IMR-90 (cell line): ENCODE measurements around the gene AKAP6. TPM values are rescaled to one million over a fixed set of nuclear protein-coding genes. Genes with fewer than 3 reads are reported as not detected.

Experiments used
- ATAC-seq: fragments of 200-7000 bp; cut with Tn5 transposase; 2 replicates; pipeline ENCODE4 v1.9.1; 2020; ENCODE audit warnings: low read depth, mild to moderate bottlenecking, moderate library complexity
- BruUV-seq: library from RNA; stranded (reverse); fragments of 400-500 nt; replicated peaks from 2 replicates; lab custom pipeline; 2021; lab: Mats Ljungman, UMichigan
- CTCF ChIA-PET: fragments of 300-600 bp; formaldehyde crosslinking; extraction: SDS; loops from one replicate; lab custom pipeline; 2021; ENCODE audit warnings: antibody characterized with exemption; lab: Yijun Ruan, JAX
- POLR2A ChIA-PET: fragments of 300-600 bp; sonication (Branson Sonifier 250); formaldehyde crosslinking; loops from one replicate; lab custom pipeline; 2022; ENCODE audit warnings: antibody characterized with exemption; ENCODE audit not compliant: unreplicated experiment; lab: Charles Lee
- DNase-seq: peaks from one replicate; pipeline ENCODE4 v3.0.0; 2013
- H2AFZ ChIP-seq: replicated peaks from 2 replicates; pipeline ENCODE3; 2013; ENCODE audit warnings: low read length, mild to moderate bottlenecking; ENCODE audit not compliant: poor library complexity
- H2AK5ac ChIP-seq: 2 replicates; pipeline ENCODE4 v1.6.1; 2013; ENCODE audit warnings: low read depth, low read length, inconsistent platforms
- H2AK9ac ChIP-seq: replicated peaks from 2 replicates; pipeline ENCODE3; 2013; ENCODE audit warnings: mild to moderate bottlenecking, low read depth, low read length, moderate library complexity; ENCODE audit not compliant: poor library complexity
- H2BK120ac ChIP-seq: 2 replicates; pipeline ENCODE4 v1.6.1; 2013; ENCODE audit warnings: low read depth, low read length, inconsistent platforms
- H2BK15ac ChIP-seq: 3 replicates; pipeline ENCODE4 v1.6.1; 2013; ENCODE audit warnings: low read depth, low read length, inconsistent platforms
- H2BK20ac ChIP-seq: 2 replicates; pipeline ENCODE4 v1.6.1; 2013; ENCODE audit warnings: low read depth, mild to moderate bottlenecking, inconsistent platforms, low read length, moderate library complexity
- H2BK5ac ChIP-seq: 2 replicates; pipeline ENCODE4 v1.6.1; 2013; ENCODE audit warnings: mild to moderate bottlenecking, low read depth, low read length, inconsistent platforms; ENCODE audit not compliant: poor library complexity, severe bottlenecking
- H3K14ac ChIP-seq: replicated peaks from 2 replicates; pipeline ENCODE4 v1.6.1; 2013; ENCODE audit warnings: low read depth, low read length, inconsistent platforms
- H3K18ac ChIP-seq: 2 replicates; pipeline ENCODE4 v1.6.1; 2013; ENCODE audit warnings: low read depth, low read length, control low read depth
- H3K23ac ChIP-seq: 2 replicates; pipeline ENCODE4 v1.6.1; 2013; ENCODE audit warnings: low read depth, low read length, inconsistent platforms
- H3K27ac ChIP-seq: 2 replicates; pipeline ENCODE4 v1.5.1; 2013; ENCODE audit warnings: mild to moderate bottlenecking, control low read depth, low read length; ENCODE audit not compliant: insufficient read depth
- H3K27me3 ChIP-seq: 2 replicates; pipeline ENCODE4 v1.6.1; 2013; ENCODE audit warnings: low read length; ENCODE audit not compliant: control insufficient read depth, insufficient read depth
- H3K36me3 ChIP-seq: 2 replicates; pipeline ENCODE4 v1.6.1; 2013; ENCODE audit warnings: low read length, mixed read lengths; ENCODE audit not compliant: control insufficient read depth, insufficient read depth
- H3K4ac ChIP-seq: 2 replicates; pipeline ENCODE4 v1.6.1; 2013; ENCODE audit warnings: low read depth, low read length, inconsistent platforms
- H3K4me1 ChIP-seq: 2 replicates; pipeline ENCODE4 v1.6.1; 2013; ENCODE audit warnings: low read length, mixed read lengths; ENCODE audit not compliant: control insufficient read depth, insufficient read depth
- H3K4me2 ChIP-seq: 2 replicates; pipeline ENCODE4 v1.6.1; 2013; ENCODE audit warnings: low read depth, mild to moderate bottlenecking, control low read depth, low read length, moderate library complexity
- H3K4me3 ChIP-seq: 2 replicates; pipeline ENCODE4 v1.5.1; 2013; ENCODE audit warnings: low read depth, mild to moderate bottlenecking, control low read depth, low read length, moderate library complexity; ENCODE audit not compliant: insufficient read depth
- H3K56ac ChIP-seq: 2 replicates; pipeline ENCODE4 v1.6.1; 2013; ENCODE audit warnings: low read length, inconsistent platforms; ENCODE audit not compliant: insufficient read depth; ENCODE audit errors: extremely low read depth
- H3K79me1 ChIP-seq, 2 experiments: 2 replicates each; pipeline ENCODE4 v1.6.1; 2013; ENCODE audit warnings: low read length in 2 of 2, inconsistent platforms in 1 of 2, low read depth in 1 of 2
- H3K9ac ChIP-seq: 2 replicates; pipeline ENCODE4 v1.6.1; 2013; ENCODE audit warnings: low read depth, low read length, control low read depth
- H3K9me1 ChIP-seq: 2 replicates; pipeline ENCODE4 v1.6.1; 2013; ENCODE audit warnings: low read length, inconsistent platforms; ENCODE audit not compliant: insufficient read depth
- H3K9me3 ChIP-seq: 2 replicates; pipeline ENCODE4 v1.6.1; 2013; ENCODE audit warnings: low read length; ENCODE audit not compliant: control insufficient read depth, insufficient read depth
- H4K20me1 ChIP-seq: 2 replicates; pipeline ENCODE4 v1.6.1; 2013; ENCODE audit warnings: low read length, inconsistent platforms; ENCODE audit not compliant: insufficient read depth
- H4K5ac ChIP-seq: 2 replicates; pipeline ENCODE4 v1.6.1; 2013; ENCODE audit warnings: mild to moderate bottlenecking, low read depth, low read length, control low read depth
- H4K8ac ChIP-seq, 2 experiments: 2 replicates each; pipeline ENCODE4 v1.6.1; 2013; ENCODE audit warnings: low read depth in 2 of 2, low read length in 2 of 2, control low read depth in 1 of 2, inconsistent platforms in 1 of 2
- H4K91ac ChIP-seq: 2 replicates; pipeline ENCODE4 v1.6.1; 2013; ENCODE audit warnings: low read depth, low read length, inconsistent platforms; ENCODE audit not compliant: insufficient read depth
- MAFK ChIP-seq: IDR thresholded peaks from 2 replicates; pipeline ENCODE4 v1.6.1; 2012; ENCODE audit warnings: low read depth, low read length, improper control_type of control experiment
- MAZ ChIP-seq: IDR thresholded peaks from 2 replicates; pipeline ENCODE4 v1.6.1; 2012; ENCODE audit warnings: low read depth, mild to moderate bottlenecking, low read length, improper control_type of control experiment, moderate library complexity, borderline replicate concordance
- MXI1 ChIP-seq: IDR thresholded peaks from 2 replicates; pipeline ENCODE4 v1.6.1; 2012; ENCODE audit warnings: low read depth, mild to moderate bottlenecking, low read length, moderate library complexity, borderline replicate concordance
- NFE2L2 ChIP-seq: fragments of 150-350 bp; IDR thresholded peaks from 2 replicates; pipeline ENCODE4 v1.6.1; 2016; ENCODE audit warnings: low read depth, mild to moderate bottlenecking, low read length
- POLR2A ChIP-seq: IDR thresholded peaks from 2 replicates; pipeline ENCODE4 v1.6.1; 2012; ENCODE audit warnings: mild to moderate bottlenecking, low read depth, low read length
- RCOR1 ChIP-seq: IDR thresholded peaks from 2 replicates; pipeline ENCODE4 v1.6.1; 2012; ENCODE audit warnings: mild to moderate bottlenecking, low read length, improper control_type of control experiment; ENCODE audit not compliant: insufficient replicate concordance
- SMC3 ChIP-seq: fragments of 150-350 bp; IDR thresholded peaks from 2 replicates; pipeline ENCODE4 v1.6.1; 2016; ENCODE audit warnings: low read depth, mild to moderate bottlenecking, antibody characterized with exemption, low read length, moderate library complexity
- WGBS, 2 experiments: methylation state at CpG; one replicate each; pipeline versions ENCODE4 v1.1.5 to v1.1.7; 2013; ENCODE audit warnings: missing lambda C conversion rate in 2 of 2; ENCODE audit not compliant: insufficient read length in 1 of 2; ENCODE audit errors: extremely low coverage in 2 of 2; 5-methylcytosine and 5-hydroxymethylcytosine counted together
- dilution Hi-C: fragments of 300-500 bp; cut with HindIII; formaldehyde crosslinking; loops from one replicate; pipeline ENCODE4 v1.14.3; 2018; ENCODE audit warnings: low sequenced_read_pairs; ENCODE audit not compliant: unreplicated experiment
- in situ Hi-C: fragments of 300-500 bp; cut with MboI; formaldehyde crosslinking; loops from 3 replicates; pipeline ENCODE4 v1.14.3; 2019; ENCODE audit warnings: low sequenced_read_pairs, inconsistent platforms, mixed read lengths
- intact Hi-C: fragments of 100-400 bp; cut with micrococcal nuclease; formaldehyde crosslinking; loops from 2 replicates; pipeline ENCODE4 v1.10.0; 2022
- polyA plus RNA-seq, 3 experiments: library from polyadenylated mRNA; depleted of rRNA; stranded (reverse); fragments of >200 nt; gene quantifications; 2 replicates each; pipeline ENCODE4 v1.2.3, GENCODE V29; 2012; ENCODE audit warnings: low replicate concordance in 1 of 3
- total RNA-seq: library from RNA; depleted of rRNA; stranded (reverse); fragments of >200 nt; gene quantifications from 2 replicates; pipeline ENCODE4 v1.2.3, GENCODE V29; 2012
- TF ChIP-seq, protein P1 (sequence below): fragments of 150-350 bp; IDR thresholded peaks from 2 replicates; pipeline ENCODE4 v1.6.1; 2017; ENCODE audit warnings: mild to moderate bottlenecking, antibody characterized with exemption, low read length, low read depth

The AKAP6 gene
- total and polyA plus RNA-seq, 2 of the 4 experiments (the other 2 are of a cell fraction): 0.22 to 1.6 TPM

DNA sequence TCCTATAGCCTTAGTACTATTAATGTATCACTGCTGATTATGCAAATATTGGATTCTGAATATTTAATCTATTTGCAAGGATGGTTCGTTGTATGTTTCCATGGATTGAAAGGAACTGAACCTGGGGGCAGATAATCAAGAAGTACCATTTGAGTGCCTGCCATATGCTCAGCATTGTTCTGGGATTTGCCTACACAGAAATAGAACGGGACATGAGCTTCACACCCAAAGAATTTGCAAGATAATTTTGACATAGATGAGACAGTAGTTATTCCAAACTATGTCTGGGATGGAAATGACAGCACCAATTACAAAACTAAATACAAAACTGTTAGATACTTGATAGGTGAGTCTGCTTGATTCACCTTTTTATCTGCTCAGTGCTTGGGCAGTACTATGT lies 476.9 kb downstream of the AKAP6 start:
- Histone ChIP-seq H2BK5ac (no peak overlapping the region), H2AK9ac (no peak overlapping the region), H2BK20ac (no peak overlapping the region), H4K20me1 (no peaks in the 10 kb centered on the region), H3K9me1 (no peaks in the 10 kb centered on the region), H3K4me3 (no peak overlapping the region), H3K27me3 (no peaks in the 10 kb centered on the region; the same call in 1 of the 2 replicates), H2BK120ac (no peak overlapping the region), H2AFZ (no peak overlapping the region), H3K9me3 (no peaks in the 10 kb centered on the region; the same call in 1 of the 2 replicates), H3K14ac (no peak overlapping the region), H4K5ac (no peak overlapping the region), H3K9ac (no peak overlapping the region), H3K4me1 (no peaks in the 10 kb centered on the region), H3K79me1 (no peaks in the 10 kb centered on the region), H2AK5ac (no peak overlapping the region), H3K56ac (no peak overlapping the region), H3K18ac (no peak overlapping the region), H2BK15ac (no peak overlapping the region), H3K4ac (no peak overlapping the region), H3K4me2 (no peak overlapping the region), H4K8ac (no peak overlapping the region), H3K27ac (no peak overlapping the region), H3K23ac (no peak overlapping the region), H4K91ac (no peak overlapping the region), H3K36me3 (no peaks in the 10 kb centered on the region)
- intact Hi-C loops: no loop called here
- TF ChIP-seq MAFK (no peak), POLR2A (no peak), MXI1 (no peak), NFE2L2 (no peak), SMC3 (no peak), MAZ (no peak), RCOR1 (no peak)
- TF ChIP-seq, protein P1, sequence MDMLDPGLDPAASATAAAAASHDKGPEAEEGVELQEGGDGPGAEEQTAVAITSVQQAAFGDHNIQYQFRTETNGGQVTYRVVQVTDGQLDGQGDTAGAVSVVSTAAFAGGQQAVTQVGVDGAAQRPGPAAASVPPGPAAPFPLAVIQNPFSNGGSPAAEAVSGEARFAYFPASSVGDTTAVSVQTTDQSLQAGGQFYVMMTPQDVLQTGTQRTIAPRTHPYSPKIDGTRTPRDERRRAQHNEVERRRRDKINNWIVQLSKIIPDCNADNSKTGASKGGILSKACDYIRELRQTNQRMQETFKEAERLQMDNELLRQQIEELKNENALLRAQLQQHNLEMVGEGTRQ: no peak
- CTCF ChIA-PET: no interaction called here
- no CpG with 5 or more reads among the region's 2 CpGs for WGBS, 2 experiments
- dilution Hi-C loops: no loop called here
- in situ Hi-C loops: no loop called here
- DNase-seq: no peak
- POLR2A ChIA-PET: no interaction called here
- no peak for ATAC-seq
- BruUV-seq: no TSS peak
